K562 (cell line): Measurements from ENCODE around the gene SPATS1. TPM values are rescaled to one million over a fixed set of nuclear protein-coding genes. Genes with fewer than 3 reads are reported as not detected.
"Not testable (repeated sequence)": the region's sequence is repeated elsewhere in the genome, so short reads cannot be mapped to it uniquely, and the experiment has no call there.

ENCODE experiments used
- ATAC-seq: fragments of 200-7000 bp; cut with Tn5 transposase; 3 replicates; pipeline ENCODE4 v1.9.1; 2020; ENCODE audit warnings: moderate library complexity
- BruUV-seq: library from RNA; stranded (reverse); fragments of 400-500 nt; replicated peaks from 2 replicates; lab custom pipeline; 2021; lab: Mats Ljungman, UMichigan
- CTCF ChIA-PET: fragments of 300-600 bp; formaldehyde crosslinking; extraction: SDS; loops from one replicate; lab custom pipeline; 2021; ENCODE audit warnings: low intra/inter-chr PET ratio; lab: Yijun Ruan, JAX
- POLR2A ChIA-PET: fragments of 300-600, 350-650 bp; sonication (Branson Sonifier 250); formaldehyde crosslinking; extraction: SDS; loops from one replicate; lab custom pipeline; 2021; ENCODE audit warnings: antibody characterized with exemption, inconsistent platforms; lab: Yijun Ruan, JAX
- DNase-seq, 4 experiments: peaks; one replicate each; pipeline versions ENCODE4 v3.0.0 to v3.0.0-alpha.2; 2011 to 2018; ENCODE audit warnings: low spot score in 3 of 4, mixed read lengths in 3 of 4; ENCODE audit errors: extremely low read depth in 1 of 4
- FAIRE-seq: peaks from 2 replicates; lab custom pipeline; 2011; peaks lifted over from hg19 to GRCh38; lab: Jason Lieb, UNC
- H2AFZ ChIP-seq: 2 replicates; pipeline ENCODE4 v1.6.0; 2011; ENCODE audit warnings: low read depth, low read length, control low read depth, inconsistent platforms
- H3K27ac ChIP-seq: fragments of 200-600 bp; 3 replicates; pipeline ENCODE4 v1.8.0; 2011; ENCODE audit warnings: low read depth, mild to moderate bottlenecking, control low read depth, inconsistent platforms, low read length, moderate library complexity, mixed read lengths; ENCODE audit errors: extremely low read depth
- H3K27me3 ChIP-seq, 2 experiments: fragments of 300-600 bp in 1 of 2; 2 replicates in 1 of 2; 3 replicates in 1 of 2; pipeline versions ENCODE4 v1.6.0 to v1.8.0; 2011; ENCODE audit warnings: inconsistent platforms in 2 of 2, low read length in 2 of 2, mild to moderate bottlenecking in 1 of 2, mixed read lengths in 1 of 2, moderate library complexity in 1 of 2; ENCODE audit not compliant: control insufficient read depth in 2 of 2, insufficient read depth in 2 of 2
- H3K36me3 ChIP-seq: fragments of 300-600 bp; 3 replicates; pipeline ENCODE4 v1.8.0; 2011; ENCODE audit warnings: mild to moderate bottlenecking, low read length, inconsistent platforms; ENCODE audit not compliant: control insufficient read depth, insufficient read depth
- H3K4me1 ChIP-seq, 2 experiments: fragments of 200-600 bp in 1 of 2; replicated peaks in 1 of 2; 2 replicates in 1 of 2; 3 replicates in 1 of 2; pipeline versions ENCODE4 v1.5.1 to v1.8.0; 2011; ENCODE audit warnings: inconsistent platforms in 2 of 2, low read length in 2 of 2, mild to moderate bottlenecking in 1 of 2, mixed read lengths in 1 of 2, moderate library complexity in 1 of 2; ENCODE audit not compliant: control insufficient read depth in 2 of 2, insufficient read depth in 2 of 2
- H3K4me2 ChIP-seq: 2 replicates; pipeline ENCODE4 v1.6.1; 2011; ENCODE audit warnings: low read length, control low read depth, inconsistent platforms, mixed read lengths; ENCODE audit not compliant: insufficient read depth
- H3K4me3 ChIP-seq: fragments of 200-600 bp; sonication (generic), shearing (Covaris generic); 2 replicates; pipeline ENCODE4 v1.5.1; 2016; ENCODE audit warnings: control low read depth, inconsistent platforms
- H3K79me2 ChIP-seq: fragments of 200-600 bp; 3 replicates; pipeline ENCODE4 v1.8.0; 2011; ENCODE audit warnings: low read length, inconsistent platforms; ENCODE audit not compliant: control insufficient read depth, insufficient read depth
- H3K9ac ChIP-seq, 2 experiments: 2 replicates each; pipeline versions ENCODE4 v1.6.0 to v1.6.1; 2011; ENCODE audit warnings: low read depth in 2 of 2, low read length in 2 of 2, control low read depth in 1 of 2, inconsistent platforms in 1 of 2, mild to moderate bottlenecking in 1 of 2, mixed read lengths in 1 of 2; ENCODE audit not compliant: insufficient read depth in 1 of 2
- H3K9me1 ChIP-seq: one replicate; pipeline ENCODE4 v1.6.0; 2011; ENCODE audit warnings: inconsistent platforms, mild to moderate bottlenecking, low read length, moderate library complexity; ENCODE audit not compliant: control insufficient read depth, insufficient read depth
- H3K9me3 ChIP-seq: replicated peaks from 2 replicates; pipeline ENCODE4 v1.5.1; 2011; ENCODE audit warnings: low read depth, low read length, inconsistent platforms; ENCODE audit not compliant: control insufficient read depth, insufficient read depth
- H4K20me1 ChIP-seq: replicated peaks from 2 replicates; pipeline ENCODE4 v1.6.1; 2011; ENCODE audit warnings: low read length, inconsistent platforms, mixed read lengths; ENCODE audit not compliant: control insufficient read depth, insufficient read depth
- BCOR ChIP-seq: fragments of 450-650 bp; IDR thresholded peaks from 2 replicates; pipeline ENCODE4 v1.6.1; 2016
- CBFA2T3 ChIP-seq: fragments of 450-650 bp; IDR thresholded peaks from 2 replicates; pipeline ENCODE4 v1.6.1; 2017
- GMEB1 ChIP-seq: fragments of 250-450 bp; sonication (Bioruptor Pico); IDR thresholded peaks from 2 replicates; pipeline ENCODE4 v1.4.0; 2020; ENCODE audit warnings: mild to moderate bottlenecking
- HDAC2 ChIP-seq: fragments of 450-650 bp; IDR thresholded peaks from 2 replicates; pipeline ENCODE4 v1.6.1; 2016; ENCODE audit warnings: mild to moderate bottlenecking
- KDM1A ChIP-seq, 2 experiments: fragments of 450-650 bp; IDR thresholded peaks; 2 replicates each; pipeline ENCODE4 v1.6.1; 2016; ENCODE audit warnings: mild to moderate bottlenecking in 2 of 2
- RBM25 ChIP-seq: fragments of 200-400 bp; formaldehyde crosslinking; IDR thresholded peaks from 2 replicates; pipeline ENCODE4 v1.6.1; 2018; ENCODE audit warnings: low read length, low read depth, moderate library complexity; ENCODE audit not compliant: severe bottlenecking
- SMARCA5 ChIP-seq: fragments of 450-650 bp; IDR thresholded peaks from 2 replicates; pipeline ENCODE4 v1.6.1; 2016
- ZNF146 ChIP-seq: IDR thresholded peaks from one replicate; pipeline ENCODE4 v1.6.1; 2018; ENCODE audit warnings: missing compliant biosample characterization; ENCODE audit not compliant: unreplicated experiment
- ZNF253 ChIP-seq: fragments of 250-450 bp; sonication (Bioruptor Pico); conservative IDR thresholded peaks from 2 replicates; pipeline ENCODE4 v1.6.1; 2021; ENCODE audit warnings: mild to moderate bottlenecking
- WGBS: fragments of 100-300 bp; shearing (Covaris generic); methylation state at CpG from one replicate; pipeline ENCODE4 v1.1.6; 2016; ENCODE audit warnings: low coverage, mixed read lengths; ENCODE audit not compliant: insufficient coverage; ENCODE audit errors: missing lambda C conversion rate; 5-methylcytosine and 5-hydroxymethylcytosine counted together
- in situ Hi-C: fragments of 300-500 bp; cut with MboI; formaldehyde crosslinking; loops from 4 replicates; pipeline ENCODE4 v1.15.0; 2018; ENCODE audit warnings: inconsistent platforms, mixed read lengths
- intact Hi-C: fragments of 100-400 bp; cut with micrococcal nuclease; formaldehyde crosslinking; loops from 2 replicates; pipeline ENCODE4 v1.14.2; 2022
- polyA plus RNA-seq, 8 experiments: library from polyadenylated mRNA; depleted of rRNA in 4 of 8; stranded (reverse) in 5 of 8; unstranded in 3 of 8; fragments of >200 nt; fragmentation: Nextera tagmentation in 2 of 8; fragmentation: Illumina TruSeq in 1 of 8; extraction: Ambion mirVana in 2 of 8; extraction: Trizol in 1 of 8; gene quantifications; 2 replicates each; pipeline versions ENCODE4 v1.2.1 to v1.2.3, GENCODE V29; 2011 to 2014; ENCODE audit warnings: inconsistent platforms in 1 of 8, missing spikeins in 1 of 8
- total RNA-seq, 7 experiments: library from RNA; depleted of rRNA in 6 of 7; stranded (reverse); fragments of >200 nt in 6 of 7; fragmentation: Illumina TruSeq in 2 of 7; extraction: Trizol in 2 of 7; gene quantifications; 2 replicates each; pipeline versions ENCODE4 v1.2.1 to v1.2.3, GENCODE V29; 2011 to 2021; ENCODE audit warnings: low replicate concordance in 1 of 7

The SPATS1 gene
- total and polyA plus RNA-seq, 9 of the 15 experiments (the other 6 are each of a cell fraction or from before 2014, with no cell fraction given): not detected

GRCh38 chr6:44346818-44347217 lies 4.4 kb downstream of the SPATS1 start:
- in situ Hi-C loops, BruUV-seq: not testable (repeated sequence)
- peaks cover 0 to 11% of the 10 kb centered on the region in 2 experiments; a peak in 2 of 5 replicates for H3K4me1 ChIP-seq

DNA sequence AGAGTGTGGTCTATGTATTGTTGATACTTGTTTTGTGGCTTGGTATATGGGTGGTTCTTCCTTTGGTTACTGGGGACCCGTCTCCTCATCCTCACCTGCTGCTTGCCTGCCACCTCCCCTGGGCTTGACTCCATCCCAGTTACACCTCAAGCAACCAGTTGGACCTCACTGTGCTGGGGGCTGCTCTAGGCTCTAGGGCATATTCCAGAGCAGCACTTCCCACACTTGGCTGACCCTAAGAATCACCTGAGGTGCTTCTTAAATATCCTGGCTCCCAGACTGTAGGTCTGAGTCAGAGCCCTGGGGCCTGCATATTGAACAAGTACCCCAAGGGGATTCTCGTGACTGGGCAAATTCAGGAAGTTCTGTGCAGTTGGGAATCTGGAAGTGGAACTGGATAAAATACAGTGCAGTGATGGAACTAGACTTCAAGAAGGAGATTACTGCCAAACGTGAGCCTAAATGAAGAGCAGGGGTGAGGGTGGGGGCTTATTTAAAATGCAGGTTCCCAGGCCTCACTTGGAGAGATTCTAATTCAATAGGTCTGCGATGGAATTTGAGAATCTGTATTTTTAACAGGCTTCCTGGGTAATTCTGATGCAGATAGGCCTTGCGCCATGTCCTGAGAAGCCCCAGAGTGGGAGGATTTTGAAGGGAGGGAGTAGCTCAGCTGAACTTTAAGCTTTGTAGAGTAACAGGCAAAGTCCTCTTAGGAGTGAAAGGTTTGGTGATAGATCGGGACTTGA lies 7.6 kb downstream of the SPATS1 start:
- CTCF ChIA-PET: no interaction called here
- POLR2A ChIA-PET: interaction anchor here (0.5 to 0.7 kb wide), 2 partner anchors 46 to 103 kb away, joined by 3 read pairs; partner anchors contain the start of gene HSP90AB1
- peaks cover 7 to 17% of the 10 kb centered on the region in 2 experiments; a peak in 4 of 5 replicates for H3K27me3 ChIP-seq
- TF ChIP-seq CBFA2T3: peak; percentile 48
- TF ChIP-seq ZNF253 (CRISPR knock-in tag): no peak
- no peak for TF ChIP-seq HDAC2
- no peak for TF ChIP-seq GMEB1 (CRISPR knock-in tag)
- in situ Hi-C loops (no loop called here), intact Hi-C loops (no loop called here)
- no peak for ATAC-seq
- no peaks in the 10 kb centered on the region for H3K9me3 ChIP-seq
- H2AFZ ChIP-seq: no peak overlapping the region
- 7% methylated on average over 6 of the region's 6 CpGs for WGBS
- H3K9ac ChIP-seq: no peak overlapping the region
- H3K9me1 ChIP-seq: no peaks in the 10 kb centered on the region
- no peak overlapping the region for H3K4me2 ChIP-seq
- H3K79me2 ChIP-seq: no peaks in the 10 kb centered on the region
- FAIRE-seq: no peak
- H3K4me3 ChIP-seq: no peak overlapping the region
- H3K27ac ChIP-seq: no peak overlapping the region
- DNase-seq: no peak
- no peaks in the 10 kb centered on the region for H4K20me1 ChIP-seq
- H3K36me3 ChIP-seq: no peaks in the 10 kb centered on the region
- no peaks in the 10 kb centered on the region for H3K4me1 ChIP-seq
- no TSS peak for BruUV-seq

More at GRCh38 chr6:44346818-44347217, 4.4 kb downstream of the SPATS1 start:
- H3K27ac ChIP-seq, intact Hi-C loops, FAIRE-seq, H3K9me1 ChIP-seq, H3K9ac ChIP-seq, H3K9me3 ChIP-seq, H3K36me3 ChIP-seq, ATAC-seq, H2AFZ ChIP-seq, H3K4me3 ChIP-seq, CTCF ChIA-PET, H3K4me2 ChIP-seq, H3K79me2 ChIP-seq, DNase-seq, H4K20me1 ChIP-seq: not testable (repeated sequence)
- WGBS: 1% methylated on average over 4 of the region's 4 CpGs
- POLR2A ChIA-PET: interaction anchor here (0.7 kb wide), 1 partner anchor 42 kb away, joined by 3 read pairs; no protein-coding TSS in a partner anchor
- peak; percentile 48; the same call in 1 of the 2 replicates for TF ChIP-seq SMARCA5
- peak; percentile 66; the same call in 1 of the 2 replicates for TF ChIP-seq BCOR
- peak; percentile 57 for TF ChIP-seq RBM25
- peak; percentile 98 for TF ChIP-seq ZNF146 (CRISPR knock-in tag)
- peak in 1 of 2 experiments; percentile 44; a peak in 1 of 4 replicates for TF ChIP-seq KDM1A (IDR thresholded peaks at IDR 0.05)
- peaks cover 27 to 44% of the 10 kb centered on the region in 2 experiments; a peak in 4 of 5 replicates for H3K27me3 ChIP-seq
